HL-60 (cell line): ENCODE data around the gene EFCAB13.

Source experiments
- CTCF ChIP-seq: IDR thresholded peaks from one replicate; pipeline ENCODE4 v1.5.1; 2011; ENCODE audit warnings: low read length, control low read depth, inconsistent platforms; ENCODE audit not compliant: insufficient read depth
- SPI1 ChIP-seq: IDR thresholded peaks from 2 replicates; pipeline ENCODE4 v1.6.1; 2012; ENCODE audit warnings: low read depth, mild to moderate bottlenecking, borderline replicate concordance

- TF ChIP-seq SPI1, result peak; percentile 87
- no peak for TF ChIP-seq CTCF
Measured at GRCh38 chr17:47352848-47353247, 29.1 kb downstream of the EFCAB13 start.
